GM18870 (cell line): Measurements from ENCODE around the gene SPRN.
"Not testable (repeated sequence)": the region's sequence is repeated elsewhere in the genome, so short reads cannot be mapped to it uniquely, and the experiment has no call there.

Experiments used
- ATAC-seq: cut with Tn5 transposase; IDR thresholded peaks from one replicate; pipeline ENCODE4 v1.9.1; 2021; ENCODE audit warnings: moderate library complexity; ENCODE audit not compliant: unreplicated experiment

Gene SPRN

DNA sequence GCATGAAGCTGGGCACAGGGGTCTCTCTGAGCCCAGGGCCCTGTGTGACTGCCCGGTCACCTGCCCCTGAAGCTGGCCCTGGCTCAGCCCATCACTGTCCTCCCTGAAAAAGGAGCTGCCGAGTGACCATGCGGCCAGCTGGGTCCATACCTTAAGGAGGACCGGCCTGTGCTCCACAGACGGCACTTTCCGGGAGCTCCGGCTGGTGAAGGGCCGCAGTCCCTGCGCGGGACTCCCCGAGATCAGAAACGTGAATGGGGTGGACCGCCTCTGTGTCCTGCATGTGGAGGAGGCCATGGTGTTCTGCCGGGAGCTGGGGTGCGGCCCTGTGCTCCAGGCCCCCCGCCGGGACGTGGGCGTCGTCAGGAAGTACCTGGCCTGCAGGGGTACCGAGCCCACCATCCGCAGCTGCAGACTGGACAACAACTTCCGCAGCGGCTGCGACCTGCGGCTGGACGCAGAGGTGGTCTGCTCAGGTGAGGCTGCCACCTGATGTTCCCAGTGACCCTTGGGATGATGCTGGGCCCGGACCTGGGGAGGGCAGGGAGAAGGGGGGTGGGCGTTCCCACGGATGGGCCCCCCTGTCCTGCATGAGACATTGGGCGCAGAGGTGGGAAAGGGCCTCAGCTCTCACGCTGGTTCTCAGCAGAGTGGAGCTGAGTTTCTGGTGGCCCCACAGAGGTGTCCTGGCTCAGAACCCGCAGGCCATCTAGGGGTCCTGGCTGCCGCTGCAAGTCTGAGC, 32.8 kb upstream of the SPRN start:
- ATAC-seq, result no peak

DNA sequence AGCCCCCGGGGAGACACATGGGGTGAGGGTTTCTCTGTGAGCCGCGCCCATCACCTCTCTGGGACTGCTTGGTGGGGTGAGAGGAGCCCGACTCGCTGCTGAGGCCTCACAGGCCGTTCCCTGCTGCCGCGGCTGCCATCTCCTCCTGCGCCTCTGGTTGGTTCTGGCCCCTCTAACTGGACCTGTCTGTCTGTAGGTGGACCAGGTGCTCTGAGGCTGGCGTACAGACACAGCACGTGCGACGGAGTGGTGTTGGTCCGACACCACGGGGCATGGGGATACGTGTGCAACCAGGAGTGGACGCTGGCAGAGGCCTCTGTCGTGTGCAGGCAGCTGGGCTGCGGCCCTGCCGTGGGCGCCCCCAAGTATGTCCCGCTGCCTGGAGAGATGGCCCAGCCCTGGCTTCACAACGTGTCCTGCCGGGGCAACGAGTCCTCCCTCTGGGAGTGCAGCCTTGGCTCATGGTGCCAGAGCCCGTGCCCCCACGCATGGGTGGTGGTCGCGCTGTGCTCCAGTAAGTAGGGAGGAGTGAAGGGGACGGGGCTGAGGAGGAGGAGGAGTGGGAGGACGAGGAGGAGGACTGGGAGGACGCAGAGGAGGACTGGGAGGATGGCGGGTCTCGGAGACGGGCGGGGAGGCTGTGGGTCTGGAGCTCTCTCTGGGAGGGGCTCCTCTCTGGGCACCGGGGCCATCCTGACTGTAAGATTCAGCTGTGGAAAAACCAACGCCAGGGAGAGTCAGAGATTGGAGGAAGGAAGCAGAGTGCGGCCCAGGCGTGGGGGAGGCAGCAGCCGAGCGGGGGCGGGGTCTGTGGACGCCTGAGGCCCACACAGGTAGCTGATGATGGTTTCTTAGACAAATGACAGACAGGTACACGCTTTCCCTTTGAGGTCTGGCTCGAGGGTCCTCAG, 31.9 kb upstream of the SPRN start:
- no peak for ATAC-seq

DNA sequence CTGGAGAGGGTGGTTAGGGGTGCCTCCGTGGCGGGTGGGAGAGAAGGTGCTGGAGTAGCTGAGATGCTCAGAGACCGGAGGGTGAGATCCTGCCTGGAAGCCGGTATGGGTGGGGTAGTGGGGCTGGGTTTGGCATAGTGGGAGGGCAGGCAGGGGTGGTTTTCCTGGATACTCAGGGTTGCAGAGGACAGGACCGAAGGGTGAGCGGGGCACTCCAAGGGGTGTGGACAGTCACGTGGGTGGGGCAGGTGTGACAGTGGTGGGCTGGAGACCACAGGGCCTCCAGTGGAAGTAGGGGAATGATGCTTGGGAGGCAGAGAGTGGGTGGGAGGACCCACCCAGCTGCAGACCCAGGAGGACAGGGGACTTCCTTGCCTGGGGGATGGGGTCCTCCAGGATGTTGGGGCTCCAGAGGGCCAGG, 31.2 kb upstream of the SPRN start:
- ATAC-seq, result no peak

DNA sequence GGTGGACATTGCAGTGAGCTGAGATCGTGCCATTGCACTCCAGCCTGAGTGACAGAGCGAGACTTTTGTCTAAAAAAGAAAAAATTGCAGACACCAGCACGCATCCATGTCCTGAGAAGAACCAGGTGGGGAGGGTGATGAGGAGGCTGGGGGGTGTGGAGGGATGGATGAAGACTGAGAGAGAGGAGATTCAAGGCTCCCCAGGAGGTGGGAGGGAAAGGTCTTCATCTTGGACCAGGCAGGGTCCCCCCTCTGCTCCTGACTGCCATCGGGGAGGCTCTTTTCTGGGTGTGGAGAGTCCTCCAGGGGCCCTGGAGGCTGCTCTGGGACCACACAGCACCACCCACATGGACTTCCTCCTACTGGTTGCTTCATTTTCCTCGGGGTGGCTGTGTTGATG, 30.8 kb upstream of the SPRN start:
- no peak for ATAC-seq

DNA sequence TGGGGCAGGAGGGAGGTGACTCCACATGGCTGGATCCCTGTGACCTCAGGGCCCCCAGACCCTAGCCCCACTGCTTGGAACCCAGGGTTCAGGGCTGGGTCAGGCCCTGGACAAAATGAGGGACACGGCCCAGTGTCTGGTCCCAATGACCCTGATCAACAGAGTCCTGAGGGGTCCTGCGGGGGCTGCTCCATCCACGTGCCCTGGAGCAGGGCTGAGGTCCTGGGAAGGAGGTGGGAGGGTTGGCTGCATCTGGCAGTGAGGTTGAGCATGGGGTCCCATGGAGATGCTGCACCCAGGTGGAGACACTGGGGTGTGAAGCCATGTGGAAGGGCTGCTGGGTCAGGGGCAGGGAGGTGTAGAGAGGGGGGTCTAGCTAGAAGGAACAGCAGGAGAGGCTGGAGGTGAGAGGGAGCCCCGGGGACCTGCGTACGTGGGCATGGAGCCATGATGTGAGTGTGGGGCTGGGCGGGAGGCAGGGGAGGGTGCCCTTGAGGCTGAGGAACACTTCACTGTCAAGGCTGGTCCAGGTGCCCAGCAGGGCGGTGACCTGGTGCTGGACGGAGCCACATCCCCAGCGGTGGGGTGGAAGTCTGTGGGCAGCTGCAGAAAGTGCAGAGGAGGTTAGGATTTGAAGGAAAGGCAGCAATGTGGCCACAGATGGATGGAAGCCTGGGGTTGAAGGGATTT, 29.9 kb upstream of the SPRN start:
- no peak for ATAC-seq

DNA sequence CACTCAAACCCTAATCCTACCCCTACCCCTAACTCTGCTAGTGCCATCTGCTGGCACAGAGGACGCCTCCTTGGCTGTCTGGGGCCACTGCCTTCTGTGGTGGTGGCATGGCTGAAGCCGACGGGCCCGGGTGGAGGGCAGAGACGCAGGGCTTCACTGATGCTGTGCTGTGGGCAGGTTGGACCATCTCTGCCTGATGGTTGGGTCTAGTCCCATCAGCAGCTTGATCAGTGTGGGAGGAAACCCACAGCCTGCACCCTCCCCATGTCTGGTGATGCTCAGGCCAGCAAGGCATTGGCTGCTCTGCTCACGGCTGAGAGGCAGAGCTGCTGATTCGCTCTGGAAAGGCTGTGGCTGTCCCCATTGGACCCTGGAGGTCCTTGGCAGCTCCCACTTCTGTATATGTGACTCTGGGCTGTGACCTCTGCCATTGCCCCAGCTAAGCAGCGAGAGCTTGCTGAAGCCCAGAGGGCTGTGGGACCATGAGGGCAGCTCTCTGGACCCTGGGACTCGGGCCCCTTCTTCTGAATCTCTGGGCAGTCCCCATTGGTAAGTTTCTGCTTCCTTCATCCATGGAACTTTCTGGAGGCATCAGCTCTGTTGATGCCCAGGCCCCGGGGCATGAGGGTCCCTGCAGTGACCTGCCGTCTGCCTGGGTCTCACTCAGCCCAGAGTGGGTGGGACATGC, 29.2 kb upstream of the SPRN start, which contains the start of gene SCART1:
Gene SCART1, plus strand, starts transcription at position 430 of the 688 bp plus-strand sequence. Its CDS starts 53 bp downstream, at position 483.
- ATAC-seq, result no peak

DNA sequence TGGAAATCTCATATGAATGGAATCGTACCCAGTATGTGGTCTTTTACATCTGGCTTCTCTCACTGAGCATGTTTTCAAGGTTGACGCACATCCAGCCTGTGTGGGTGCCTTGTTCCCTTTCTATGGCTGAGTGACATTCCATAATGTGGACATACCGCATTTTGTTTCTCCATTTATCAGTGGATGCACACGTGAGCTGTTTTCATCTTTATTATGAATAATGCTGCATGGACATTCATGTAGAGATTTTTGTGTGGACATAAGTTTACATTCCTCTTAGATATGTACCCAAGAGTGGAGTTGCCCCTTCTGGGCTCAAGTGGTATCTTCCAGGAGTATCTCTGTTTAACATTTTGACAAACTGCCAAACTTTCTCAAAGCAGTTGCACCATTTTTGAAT, 28.0 kb upstream of the SPRN start:
- ATAC-seq, result no peak

DNA sequence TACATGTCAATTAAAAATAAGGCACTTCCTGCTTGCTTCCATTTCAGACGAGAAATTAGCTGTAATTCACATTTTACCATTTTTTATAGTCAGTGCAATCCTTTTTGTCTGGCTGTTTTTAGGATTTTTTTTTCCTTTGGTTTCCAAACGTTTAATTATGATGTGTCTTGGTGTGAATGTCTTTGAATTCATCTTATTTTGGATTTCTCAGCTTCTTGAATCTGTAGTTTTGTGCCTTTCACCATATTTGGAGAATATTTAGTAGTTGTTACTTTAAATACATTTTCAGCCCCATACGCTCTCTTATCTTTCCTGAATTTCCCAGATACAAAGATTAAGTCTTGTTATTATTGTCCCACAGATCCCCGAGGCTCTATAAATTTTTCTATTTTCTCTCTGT, 26.9 kb upstream of the SPRN start:
- ATAC-seq, result no peak

DNA sequence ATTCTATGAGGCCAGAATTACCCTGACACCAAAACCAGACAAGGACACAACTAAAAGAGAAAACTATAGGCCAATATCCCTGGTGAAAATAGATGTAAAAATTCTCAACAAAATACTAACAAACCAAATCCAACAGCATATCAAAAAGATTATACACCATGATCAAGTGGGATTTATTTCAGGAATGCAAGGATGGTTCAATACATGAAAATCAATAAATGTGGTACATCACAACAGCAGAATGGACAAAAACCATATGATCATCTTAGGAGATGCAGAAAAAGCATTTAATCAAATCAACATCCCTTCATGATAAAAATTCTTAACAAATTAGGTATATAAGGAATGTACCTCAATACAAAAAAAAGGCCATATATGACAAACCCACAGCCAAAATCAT, 23.7 kb upstream of the SPRN start:
- no peak for ATAC-seq

DNA sequence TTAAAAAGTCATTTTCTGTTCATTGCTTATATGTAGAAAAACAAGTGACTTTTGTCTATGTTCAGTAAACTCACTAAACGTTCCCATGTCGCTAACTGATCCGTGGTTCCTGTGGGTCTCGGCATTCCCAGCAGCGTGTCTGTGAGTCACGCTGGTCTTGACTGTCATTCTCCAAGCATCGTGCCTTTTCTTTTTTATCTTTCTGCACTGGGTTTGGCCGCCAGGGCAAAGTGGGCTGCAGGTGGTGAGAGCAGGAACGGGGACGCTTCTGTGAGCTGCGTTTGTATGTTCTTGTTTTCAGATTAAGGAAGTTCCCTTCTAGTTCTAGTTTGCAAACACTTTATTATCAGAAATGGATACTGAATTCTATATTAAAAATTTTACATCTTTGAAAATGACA, 22.6 kb upstream of the SPRN start:
- no peak for ATAC-seq

DNA sequence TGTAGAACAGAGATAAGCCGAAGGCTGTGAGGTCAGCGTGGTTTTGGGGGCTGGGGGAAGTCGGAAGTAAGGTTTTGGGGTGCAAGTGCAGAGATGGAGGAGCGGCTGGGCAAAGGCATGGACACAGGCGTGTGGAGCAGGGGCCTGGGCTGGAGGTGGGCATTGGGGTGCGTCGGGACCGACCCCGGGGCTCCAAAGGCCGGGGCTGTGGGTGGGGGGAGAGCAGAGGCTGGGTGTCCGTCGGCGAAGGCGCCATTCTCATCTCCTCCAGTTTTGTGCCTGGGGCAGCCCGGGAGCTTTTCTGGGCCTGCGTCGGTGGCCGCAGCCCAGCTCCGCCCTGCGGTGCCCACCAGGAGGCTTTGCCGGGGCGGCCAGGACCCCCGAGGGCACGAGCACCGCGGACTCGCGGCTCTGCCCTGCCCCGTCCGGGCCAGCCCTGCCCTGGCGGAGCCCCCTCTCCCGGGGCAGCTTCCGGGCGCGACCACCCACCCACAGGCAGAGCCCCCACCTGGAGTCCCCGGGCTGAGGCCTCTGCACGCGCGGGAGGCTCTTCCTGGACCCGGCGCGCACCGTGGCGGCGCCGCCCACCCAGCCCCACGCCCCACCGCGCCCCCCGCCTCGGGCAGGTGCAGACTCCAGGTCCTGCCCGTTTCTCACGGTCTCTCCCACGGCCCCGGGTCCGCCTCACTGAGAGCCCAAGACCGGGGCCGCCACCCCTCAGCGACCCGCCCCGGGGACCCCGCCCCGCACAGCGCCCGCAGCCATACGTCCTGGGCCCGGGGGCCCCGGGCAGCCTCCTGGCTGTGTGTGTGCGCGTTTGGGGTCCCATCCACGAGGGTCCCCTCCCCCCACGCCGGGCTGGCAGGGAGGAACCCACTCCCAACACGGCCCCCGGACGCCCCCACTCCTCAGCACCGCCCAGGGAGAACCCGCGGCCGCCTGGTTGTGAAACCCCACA, 21.6 kb upstream of the SPRN start:
- ATAC-seq, result no peak

DNA sequence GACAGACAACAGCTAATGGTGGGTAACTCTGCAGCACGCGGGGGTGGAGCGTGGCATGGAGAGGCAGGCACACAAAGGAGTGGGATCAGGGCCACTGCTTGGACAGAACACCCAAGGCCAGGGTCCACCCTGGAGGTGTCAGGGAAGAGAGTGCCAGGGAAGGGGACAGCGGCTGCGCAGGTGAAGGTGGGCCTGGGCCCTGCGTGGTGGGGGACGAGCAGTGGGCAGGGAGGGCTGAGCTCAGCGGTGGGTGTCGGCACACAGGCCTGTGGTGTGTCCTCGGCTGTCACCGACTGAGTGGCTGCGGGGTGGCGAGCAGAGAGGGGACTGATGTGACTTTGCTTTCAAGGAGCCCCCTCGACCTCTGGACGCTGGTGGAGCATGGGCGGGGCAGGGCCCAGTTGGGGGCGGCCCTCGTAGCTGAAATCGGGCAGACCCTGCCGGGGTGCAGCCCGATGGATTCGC, 20.9 kb upstream of the SPRN start:
- ATAC-seq, result no peak

DNA sequence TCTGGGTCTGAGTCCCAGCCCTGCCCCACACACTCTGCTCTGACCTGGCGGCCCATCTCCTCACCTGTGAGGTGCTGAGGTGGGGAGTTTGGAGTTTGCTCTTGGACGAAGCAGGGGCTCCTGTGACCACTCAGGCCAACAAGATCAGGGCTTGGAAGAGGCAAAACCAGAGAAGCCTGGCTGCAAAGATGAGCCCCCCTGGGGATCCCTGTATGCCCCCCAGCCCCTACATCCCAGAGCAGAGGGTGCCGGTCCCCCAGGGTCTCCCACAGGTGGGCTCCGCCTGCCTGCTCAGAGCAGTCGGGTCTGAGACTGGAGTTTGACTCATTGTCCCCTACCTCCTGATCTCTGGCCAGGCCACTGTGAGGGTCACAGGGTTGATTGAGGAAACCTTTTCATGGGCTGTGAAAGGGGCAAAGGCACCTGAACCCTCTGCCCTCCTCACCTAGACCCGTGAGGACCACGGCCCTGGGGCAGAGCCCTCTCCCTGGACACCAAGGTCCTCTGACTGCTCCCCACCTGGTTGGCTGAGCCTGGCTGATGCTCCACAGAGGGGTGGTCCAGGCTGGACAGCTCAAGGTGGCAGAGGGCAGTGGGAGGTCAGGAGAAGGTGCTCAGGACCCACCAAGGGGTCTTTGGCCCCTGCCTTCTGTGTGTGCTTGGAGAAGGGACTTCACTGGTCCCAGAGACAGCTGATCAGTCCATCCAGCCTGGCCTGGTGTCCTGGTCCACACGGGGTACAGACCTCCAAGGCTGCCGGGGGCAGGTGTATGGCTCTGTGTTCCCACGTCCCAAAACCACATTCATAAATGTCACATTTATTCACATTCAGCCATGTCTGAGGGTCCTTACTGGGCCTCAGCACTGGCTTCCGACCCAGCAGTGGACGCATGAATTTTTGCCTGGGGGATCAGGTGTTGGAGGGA, 20.2 kb upstream of the SPRN start:
- ATAC-seq, result no peak

DNA sequence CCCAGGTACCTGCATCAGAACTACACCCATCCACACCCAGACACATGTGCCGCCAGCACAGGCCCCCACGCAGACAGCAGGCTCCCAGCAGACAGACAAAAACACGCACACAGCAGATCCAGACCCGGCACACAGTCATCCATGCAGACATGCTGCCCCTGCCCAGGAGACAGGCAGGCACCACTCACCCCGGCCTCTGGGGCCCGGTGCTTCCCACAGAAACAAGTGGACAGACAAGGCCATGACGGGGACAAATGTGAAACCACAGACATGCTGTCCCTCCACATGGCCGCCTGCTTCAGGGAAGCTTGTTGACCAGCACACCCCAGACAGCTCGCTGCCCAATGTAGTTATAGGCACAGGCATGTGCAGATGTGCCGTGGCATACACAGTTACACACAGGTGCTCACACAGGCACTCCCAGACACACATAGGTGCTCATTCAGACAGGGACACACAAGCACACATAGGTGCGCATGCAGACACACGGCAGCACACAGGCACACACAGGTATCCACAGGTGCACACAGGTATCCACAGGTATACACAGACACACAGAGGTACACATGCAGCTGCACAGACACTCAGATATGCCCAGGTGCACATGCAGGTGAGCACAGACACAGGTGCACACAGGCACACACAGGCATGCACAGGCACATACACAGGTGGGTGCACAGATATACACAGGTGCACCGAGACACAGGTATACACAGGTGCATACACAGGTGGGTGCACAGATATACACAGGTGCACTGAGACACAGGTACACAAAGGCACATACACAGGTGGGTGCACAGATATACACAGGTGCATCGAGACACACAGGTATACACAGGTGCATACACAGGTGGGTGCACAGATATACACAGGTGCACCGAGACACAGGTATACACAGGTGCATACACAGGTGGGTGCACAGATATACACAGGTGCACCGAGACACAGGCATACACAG, 18.8 kb upstream of the SPRN start:
- ATAC-seq, result no peak

DNA sequence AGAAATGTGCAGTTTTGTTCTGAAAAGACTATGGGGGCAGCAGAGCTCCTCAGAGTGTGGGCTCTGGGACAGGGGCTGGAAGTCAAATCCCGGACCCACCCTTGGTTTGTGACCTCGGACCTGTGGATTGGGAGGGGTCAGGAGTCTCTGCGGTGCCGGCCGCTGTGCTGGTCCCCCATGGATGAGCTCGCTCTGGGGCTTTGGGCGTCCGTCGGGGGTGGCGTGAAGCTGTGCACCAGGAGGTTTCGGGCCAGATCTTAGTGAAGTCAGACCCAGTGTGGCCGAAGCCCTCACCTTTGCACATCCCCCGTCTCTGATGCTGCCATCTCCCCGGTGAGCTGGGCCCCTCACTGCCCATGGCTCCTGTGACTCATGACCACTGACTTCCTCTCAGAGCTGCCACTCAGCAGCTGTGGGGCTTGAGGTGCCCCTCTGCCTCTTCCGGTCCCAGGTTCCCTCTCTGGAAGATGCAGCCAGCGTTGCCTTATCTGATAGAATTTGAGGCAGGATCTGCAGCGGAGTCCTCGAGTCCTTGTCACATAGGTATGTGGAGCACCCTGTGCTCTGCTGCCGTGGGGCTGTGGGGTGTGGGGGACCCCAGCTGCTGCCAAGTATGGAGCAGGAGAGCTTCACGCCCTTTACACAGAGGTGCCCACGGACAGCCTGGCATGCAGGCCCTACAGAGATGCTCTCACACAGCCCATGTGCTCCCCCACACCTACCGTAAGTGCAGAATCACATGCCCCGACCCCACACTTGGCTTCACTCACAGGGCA, 18.0 kb upstream of the SPRN start:
- ATAC-seq, result no peak

DNA sequence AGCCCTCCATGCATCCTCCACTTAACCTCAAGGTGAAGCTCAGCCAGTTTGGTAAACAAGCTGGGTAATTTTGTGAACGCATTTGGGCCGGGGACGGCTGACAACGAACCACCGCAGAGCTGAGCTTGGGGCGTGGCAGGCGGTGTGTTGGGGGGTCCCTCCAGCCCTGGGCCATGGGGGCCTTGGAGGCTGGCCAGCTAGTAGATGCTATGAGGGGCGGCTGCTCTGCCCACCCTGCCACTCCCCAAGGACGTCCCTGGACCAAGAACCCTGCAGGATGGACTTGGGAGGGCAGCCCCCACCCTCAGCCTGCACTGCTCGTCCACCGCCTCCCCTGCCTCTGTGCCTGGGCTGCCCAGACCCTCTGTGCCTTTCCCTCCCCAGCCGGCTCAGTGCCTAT, 17.4 kb upstream of the SPRN start:
- no peak for ATAC-seq

DNA sequence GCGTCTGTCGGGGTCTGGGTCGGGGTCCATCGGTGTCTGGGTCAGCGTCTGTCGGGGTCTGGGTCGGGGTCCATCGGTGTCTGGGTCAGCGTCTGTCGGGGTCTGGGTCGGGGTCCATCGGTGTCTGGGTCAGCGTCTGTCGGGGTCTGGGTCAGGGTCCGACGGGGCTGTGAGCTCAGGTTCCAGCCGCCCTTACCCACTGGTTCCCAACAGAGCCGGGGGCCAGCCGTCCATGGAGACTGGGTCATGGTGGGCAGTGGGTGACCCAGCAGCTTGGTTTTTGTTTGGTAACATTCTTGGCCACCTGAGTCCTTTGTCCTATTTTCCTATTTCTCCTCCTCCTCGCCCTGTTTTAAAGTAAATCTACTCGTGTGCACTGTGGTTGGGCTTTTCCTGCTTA, 16.9 kb upstream of the SPRN start:
- not testable (repeated sequence) for ATAC-seq
